KOPT-K1 (cell line): Measurements from ENCODE around the gene ARFGAP3.
"Not testable (repeated sequence)": the region's sequence is repeated elsewhere in the genome, so short reads cannot be mapped to it uniquely, and the experiment has no call there.

ENCODE experiments used
- H3K27ac ChIP-seq: fragments of 200-600 bp; sonication (generic); 2 replicates; pipeline ENCODE4 v1.5.1; 2016; ENCODE audit warnings: antibody characterized with exemption, mild to moderate bottlenecking, low read depth, low read length; ENCODE audit not compliant: poor library complexity, severe bottlenecking
- H3K36me3 ChIP-seq: fragments of 200-600 bp; sonication (generic); 2 replicates; pipeline ENCODE4 v1.5.1; 2017; ENCODE audit warnings: antibody characterized with exemption, mild to moderate bottlenecking, low read length, moderate library complexity; ENCODE audit not compliant: insufficient read depth
- H3K9me3 ChIP-seq: fragments of 200-600 bp; sonication (generic); 2 replicates; pipeline ENCODE4 v1.5.1; 2017; ENCODE audit warnings: antibody characterized with exemption, low read length, mild to moderate bottlenecking; ENCODE audit not compliant: insufficient read depth, poor library complexity, severe bottlenecking

ARFGAP3 gene

GRCh38 chr22:42752230-42752746 is 104.8 kb downstream of the ARFGAP3 start:
- Histone ChIP-seq H3K27ac (no peak overlapping the region), H3K36me3 (no peaks in the 10 kb centered on the region), H3K9me3 (no peaks in the 10 kb centered on the region)

DNA sequence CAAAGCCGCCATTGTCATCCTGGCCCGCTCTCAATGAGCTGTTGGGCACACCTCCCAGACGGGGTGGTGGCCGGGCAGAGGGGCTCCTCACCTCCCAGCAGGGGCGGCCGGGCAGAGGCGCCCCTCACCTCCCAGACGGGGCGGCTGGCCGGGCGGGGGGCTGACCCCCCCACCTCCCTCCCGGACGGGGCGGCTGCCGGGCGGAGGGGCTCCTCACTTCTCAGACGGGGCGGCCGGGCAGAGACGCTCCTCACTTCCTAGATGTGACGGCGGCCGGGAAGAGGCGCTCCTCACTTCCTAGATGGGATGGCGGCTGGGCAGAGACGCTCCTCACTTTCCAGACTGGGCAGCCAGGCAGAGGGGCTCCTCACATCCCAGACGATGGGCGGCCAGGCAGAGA is 106.7 kb downstream of the ARFGAP3 start:
- not testable (repeated sequence) for H3K36me3 ChIP-seq, H3K9me3 ChIP-seq, H3K27ac ChIP-seq

DNA sequence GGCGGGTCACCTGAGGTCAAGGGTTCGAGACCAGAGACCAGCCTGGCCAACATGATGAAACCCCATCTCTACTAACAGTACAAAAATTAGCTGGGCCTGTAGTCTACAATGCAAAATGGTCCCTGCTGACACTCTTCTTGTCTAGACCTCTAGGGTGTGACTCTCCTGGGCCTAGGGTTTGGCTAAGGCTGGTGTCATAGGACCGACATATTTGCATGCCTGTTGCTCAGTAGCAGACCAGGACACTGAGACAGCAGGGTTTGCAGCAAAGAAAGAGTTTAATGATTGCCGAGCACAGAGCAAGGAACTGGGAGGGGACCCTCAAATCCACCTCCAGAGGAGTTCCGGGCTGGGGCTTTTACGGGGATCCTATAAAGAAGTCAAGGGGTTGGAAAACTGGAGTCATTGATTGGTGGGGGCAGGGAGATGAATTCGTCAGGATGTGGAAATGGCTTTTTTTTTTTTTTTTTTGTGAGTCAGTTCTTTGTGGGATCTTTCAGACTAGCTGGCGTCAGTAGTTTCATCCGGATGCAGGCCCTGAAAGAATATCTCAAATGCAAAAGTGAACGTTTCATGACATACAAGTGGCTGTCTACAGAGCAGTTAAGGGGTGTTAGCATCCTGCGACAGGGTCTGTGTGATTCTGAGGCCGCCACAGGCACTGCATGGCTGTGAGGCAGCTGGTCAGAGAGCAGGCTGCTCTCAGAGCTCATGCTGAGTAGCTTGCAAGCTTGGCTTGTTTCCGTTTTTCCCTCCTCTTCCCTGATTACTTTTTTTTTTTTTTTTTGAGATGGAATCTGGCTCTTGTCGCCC is 109.2 kb downstream of the ARFGAP3 start:
- no peaks in the 10 kb centered on the region for H3K9me3 ChIP-seq
- no peaks in the 10 kb centered on the region for H3K36me3 ChIP-seq
- no peak overlapping the region for H3K27ac ChIP-seq
